Sigmoid colon (tissue), 7 donors: ENCODE results near the gene EARS2. TPM values are rescaled to one million over a fixed set of nuclear protein-coding genes. Genes with fewer than 3 reads are reported as not detected.

Source experiments
- DNase-seq: peaks from one replicate; pipeline ENCODE4 v3.0.0-alpha.2; 2019
- H3K27ac ChIP-seq, 4 donors: fragments of 200-600 bp; sonication (generic); one replicate each; pipeline ENCODE4 v1.5.1; 2016 to 2019; ENCODE audit warnings: mild to moderate bottlenecking in 1 of 4
- H3K27me3 ChIP-seq, 3 donors: fragments of 200-600 bp; sonication (generic); one replicate each; pipeline ENCODE4 v1.5.1; 2019; ENCODE audit warnings: mild to moderate bottlenecking in 1 of 3
- H3K36me3 ChIP-seq, 4 donors: fragments of 200-600 bp; sonication (generic); one replicate each; pipeline ENCODE4 v1.5.1; 2016 to 2019
- H3K4me1 ChIP-seq, 4 donors: fragments of 200-600 bp; sonication (generic); one replicate each; pipeline ENCODE4 v1.5.1; 2017 to 2019
- H3K4me3 ChIP-seq, 4 donors: fragments of 200-600 bp; sonication (generic); one replicate each; pipeline ENCODE4 v1.5.1; 2017 to 2019; ENCODE audit warnings: mild to moderate bottlenecking in 2 of 4, moderate library complexity in 1 of 4
- H3K9me3 ChIP-seq, 4 donors: fragments of 200-600 bp in 3 of 4; sonication (generic) in 3 of 4; one replicate each; pipeline versions ENCODE4 v1.5.1 to v1.6.1; 2013 to 2019
- CTCF ChIP-seq, 4 experiments: fragments of 450-650 bp in 3 of 4; fragments of 200-600 bp in 1 of 4; IDR thresholded peaks; one replicate each; pipeline ENCODE4 v1.5.1; 2016 to 2019; ENCODE audit warnings: antibody characterized with exemption in 4 of 4, mild to moderate bottlenecking in 3 of 4, moderate library complexity in 2 of 4
- EP300 ChIP-seq, 4 donors: sonication (generic); formaldehyde crosslinking; IDR thresholded peaks; one replicate each; pipeline ENCODE4 v1.6.1; 2017; ENCODE audit warnings: antibody characterized with exemption in 4 of 4
- POLR2A ChIP-seq, 2 donors: fragments of 450-650 bp; IDR thresholded peaks; one replicate each; pipeline ENCODE4 v1.6.1; 2016; ENCODE audit warnings: antibody characterized with exemption in 2 of 2, mild to moderate bottlenecking in 2 of 2, moderate library complexity in 2 of 2
- POLR2AphosphoS5 ChIP-seq, 4 donors: sonication (generic); formaldehyde crosslinking; IDR thresholded peaks; one replicate each; pipeline ENCODE4 v1.6.1; 2017; ENCODE audit warnings: antibody characterized with exemption in 4 of 4
- WGBS, 2 donors: extraction: QIAGEN DNeasy Blood & Tissue Kit; methylation state at CpG; one replicate each; pipeline ENCODE4 v1.1.7; 2013; 5-methylcytosine and 5-hydroxymethylcytosine counted together
- intact Hi-C: fragments of 100-400 bp; cut with DNase I; formaldehyde crosslinking; loops from one replicate; pipeline ENCODE4 v1.15.1; 2023
- polyA plus RNA-seq, 3 donors: library from polyadenylated mRNA; stranded (reverse); fragments of 200-250 nt; gene quantifications; one replicate each; pipeline ENCODE4 v1.2.3, GENCODE V29; 2013
- total RNA-seq, 4 donors: library from RNA; depleted of rRNA; stranded (reverse); fragments of >200 nt; gene quantifications; one replicate each; pipeline ENCODE4 v1.1.0, GENCODE V29; 2016
- donor health status: healthy with polysubstance abuse.
- donor health status: Bipolar disorder and iron deficiency.
- donor health status: healthy.

The EARS2 gene
- total and polyA plus RNA-seq, 7 donors, result 6.6 to 19.4 (median 8.2) TPM

- intact Hi-C loops, result no loop called here
Measured at GRCh38 chr16:23595246-23595950, 38.2 kb upstream of the EARS2 start.

DNA sequence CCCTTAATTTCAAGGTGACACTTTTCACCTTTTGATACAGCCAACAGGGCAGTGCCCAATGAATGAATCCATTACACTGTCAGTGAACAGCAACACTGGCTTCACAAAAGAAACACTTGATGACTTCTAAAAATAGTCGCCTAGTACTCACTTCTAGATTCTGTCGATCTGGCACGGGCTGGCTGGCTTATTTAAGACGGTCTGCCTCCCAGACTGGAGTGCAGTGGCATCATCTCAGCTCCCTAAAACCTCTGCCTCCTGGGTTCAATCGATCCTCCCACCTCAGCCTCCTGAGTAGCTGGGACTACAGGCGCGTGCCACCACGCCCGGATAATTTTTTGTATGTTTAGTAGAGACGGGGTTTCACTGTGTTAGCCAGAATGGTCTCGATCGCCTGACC, 37.0 kb upstream of the EARS2 start:
- intact Hi-C loops, result no loop called here

More at GRCh38 chr16:23595246-23595950, 38.2 kb upstream of the EARS2 start:
- TF ChIP-seq CTCF (IDR thresholded peaks at IDR 0.05) (no peak), EP300 (IDR thresholded peaks at IDR 0.05) (no peak), POLR2AphosphoS5 (IDR thresholded peaks at IDR 0.05) (no peak), POLR2A (IDR thresholded peaks at IDR 0.05) (no peak)
- Histone ChIP-seq H3K9me3 (no peaks in the 10 kb centered on the region), H3K4me1 (peaks cover 0 to 31% (median 16%) of the 10 kb centered on the region in 4 donors), H3K27ac (peak overlapping the region; percentile 82 to 87 (median 85)), H3K27me3 (no peaks in the 10 kb centered on the region), H3K36me3 (peaks cover 0 to 34% (median 8%) of the 10 kb centered on the region in 4 donors), H3K4me3 (peak overlapping the region; percentile 65 to 96 (median 90))
- DNase-seq, result no peak
- WGBS, 2 donors, result 11 to 18% methylated on average over 34 of the region's 34 CpGs

DNA sequence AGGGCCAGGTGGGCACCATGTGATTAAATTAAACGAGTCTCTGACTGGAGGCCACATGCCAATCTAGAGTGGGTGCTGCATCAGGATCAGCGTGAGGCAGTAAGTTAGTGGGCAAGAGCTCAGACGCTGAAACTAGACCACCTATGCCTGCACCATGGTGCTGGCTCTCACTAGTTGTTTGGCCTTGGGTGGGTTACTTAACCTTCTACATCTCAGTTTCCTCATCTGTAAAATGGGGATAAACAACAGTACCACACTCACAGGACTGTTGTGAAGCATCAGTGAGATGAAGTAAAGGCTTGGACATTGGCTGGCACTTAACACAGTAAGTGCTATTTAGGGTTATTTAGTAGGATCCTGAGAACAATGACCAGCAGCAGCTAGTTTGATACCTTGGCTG, 33.0 kb upstream of the EARS2 start:
- WGBS, 2 donors, result 95 to 96% methylated on average over 3 of the region's 3 CpGs
- Histone ChIP-seq H3K27ac (no peak overlapping the region), H3K4me3 (no peak overlapping the region), H3K36me3 (peaks cover 6 to 85% (median 31%) of the 10 kb centered on the region in 4 donors), H3K27me3 (no peaks in the 10 kb centered on the region), H3K9me3 (no peaks in the 10 kb centered on the region), H3K4me1 (peaks cover 0 to 31% (median 17%) of the 10 kb centered on the region in 4 donors)
- TF ChIP-seq CTCF (IDR thresholded peaks at IDR 0.05) (no peak), POLR2A (IDR thresholded peaks at IDR 0.05) (no peak), POLR2AphosphoS5 (IDR thresholded peaks at IDR 0.05) (no peak), EP300 (IDR thresholded peaks at IDR 0.05) (no peak)
- no peak for DNase-seq
- intact Hi-C loops, result no loop called here

More for the DNA sequence above, 37.0 kb upstream of the EARS2 start:
- H3K4me1 ChIP-seq, result peaks cover 0 to 31% (median 16%) of the 10 kb centered on the region in 4 donors
- H3K9me3 ChIP-seq, result no peaks in the 10 kb centered on the region
- 96 to 97% methylated on average over 12 of the region's 12 CpGs for WGBS, 2 donors
- peaks cover 6 to 45% (median 11%) of the 10 kb centered on the region in 4 donors for H3K36me3 ChIP-seq
- DNase-seq, result no peak
- H3K27ac ChIP-seq, result no peak overlapping the region
- TF ChIP-seq EP300 (IDR thresholded peaks at IDR 0.05) (no peak), POLR2A (IDR thresholded peaks at IDR 0.05) (no peak), POLR2AphosphoS5 (IDR thresholded peaks at IDR 0.05) (no peak), CTCF (IDR thresholded peaks at IDR 0.05) (no peak)
- H3K27me3 ChIP-seq, result no peaks in the 10 kb centered on the region
- H3K4me3 ChIP-seq, result no peak overlapping the region

DNA sequence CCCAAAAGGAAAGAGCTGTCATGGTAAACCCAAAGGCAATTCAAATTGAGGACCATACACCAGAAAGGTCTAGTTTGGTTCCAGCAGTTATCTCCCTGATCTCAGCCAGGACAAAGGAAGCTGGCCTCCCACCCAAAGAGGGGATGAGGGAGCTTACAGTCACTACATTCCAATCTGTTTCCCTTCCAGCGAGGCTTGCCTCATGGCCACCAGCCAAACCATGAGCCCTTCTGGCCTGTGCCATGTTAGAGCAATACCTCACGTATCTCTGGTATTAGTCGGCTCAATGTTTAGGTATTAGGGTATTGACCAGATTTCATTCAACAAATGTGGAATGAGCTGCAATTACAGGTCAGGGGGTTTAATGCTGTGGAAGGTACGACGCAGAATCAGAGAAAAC, 30.6 kb upstream of the EARS2 start:
- no peak for DNase-seq
- no peak overlapping the region for H3K4me3 ChIP-seq
- H3K36me3 ChIP-seq, result peaks cover 15 to 96% (median 40%) of the 10 kb centered on the region in 4 donors
- no peak overlapping the region for H3K27ac ChIP-seq
- no peaks in the 10 kb centered on the region for H3K9me3 ChIP-seq
- WGBS, 2 donors, result 89 to 93% methylated on average over 5 of the region's 5 CpGs
- H3K27me3 ChIP-seq, result no peaks in the 10 kb centered on the region
- TF ChIP-seq POLR2AphosphoS5 (IDR thresholded peaks at IDR 0.05) (no peak), POLR2A (IDR thresholded peaks at IDR 0.05) (no peak), CTCF (IDR thresholded peaks at IDR 0.05) (no peak), EP300 (IDR thresholded peaks at IDR 0.05) (no peak)
- intact Hi-C loops, result no loop called here
- peaks cover 0 to 19% (median 10%) of the 10 kb centered on the region in 4 donors for H3K4me1 ChIP-seq
